ENCODE results near the gene UCP3. TPM values are rescaled to one million over a fixed set of nuclear protein-coding genes. Genes with fewer than 3 reads are reported as not detected.

UCP3 gene, protein sequence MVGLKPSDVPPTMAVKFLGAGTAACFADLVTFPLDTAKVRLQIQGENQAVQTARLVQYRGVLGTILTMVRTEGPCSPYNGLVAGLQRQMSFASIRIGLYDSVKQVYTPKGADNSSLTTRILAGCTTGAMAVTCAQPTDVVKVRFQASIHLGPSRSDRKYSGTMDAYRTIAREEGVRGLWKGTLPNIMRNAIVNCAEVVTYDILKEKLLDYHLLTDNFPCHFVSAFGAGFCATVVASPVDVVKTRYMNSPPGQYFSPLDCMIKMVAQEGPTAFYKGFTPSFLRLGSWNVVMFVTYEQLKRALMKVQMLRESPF
- total RNA-seq = 3.1 TPM
- long read RNA-seq = 0 reads

DNA sequence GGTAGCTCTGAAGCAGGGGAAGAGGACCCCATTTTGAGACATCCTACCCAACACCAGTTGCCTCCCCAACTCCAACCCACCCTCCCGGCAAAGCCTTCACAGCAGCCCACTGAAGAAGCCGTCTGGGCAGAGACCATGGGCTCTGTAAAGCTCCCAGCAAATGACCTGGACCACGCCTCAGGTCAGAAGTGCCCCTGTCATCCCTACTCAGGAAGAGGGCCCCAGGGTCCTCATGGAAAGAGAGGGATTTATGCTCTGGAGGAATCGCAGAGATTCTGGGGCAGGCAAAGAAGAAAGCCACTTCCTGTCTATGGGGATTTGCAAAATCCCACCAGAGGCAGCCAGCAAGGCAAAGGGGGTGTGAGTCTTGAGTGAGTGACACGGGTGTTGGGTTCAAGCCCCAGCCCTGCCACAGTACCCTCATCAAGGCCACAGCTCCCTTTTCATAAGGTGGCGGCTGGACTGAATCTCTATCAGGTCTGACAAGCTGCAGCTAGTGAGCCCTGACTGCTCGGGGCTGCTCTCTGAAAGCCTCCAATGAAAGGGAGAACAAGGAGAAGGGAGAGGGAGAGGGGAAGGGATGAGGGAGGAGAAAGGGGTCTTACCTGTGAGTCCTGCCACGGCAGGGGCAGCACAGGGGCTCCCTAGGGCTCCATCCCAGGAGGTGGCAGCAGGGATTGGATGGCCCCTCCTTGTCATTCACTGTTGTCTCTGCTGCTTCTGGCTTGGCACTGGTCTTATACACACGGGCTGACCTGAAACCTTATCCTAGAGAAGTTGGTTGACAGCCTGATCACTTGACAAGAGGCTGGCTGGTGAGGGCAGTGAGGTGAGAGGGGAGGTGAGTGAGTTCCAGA lies at the start of gene UCP3:
TSS of gene UCP3 (minus strand) at position 713 of the 857 bp plus-strand sequence. CDS start 2,043 bp downstream, outside the sequence.
- DNase-seq = no peak
- intact Hi-C loops (cut with DNase I) = no loop called here
- Histone ChIP-seq H3K27ac (no peak within 1 kb of the TSS), H3K27me3 (ENCODE audit: low read depth) (no peaks in the 10 kb centered on the region), H3K9me3 (no peaks in the 10 kb centered on the region), H3K36me3 (peaks cover 13% of the 10 kb centered on the region), H3K4me1 (peaks cover 15% of the 10 kb centered on the region), H3K4me3 (no peak within 1 kb of the TSS)
- TF ChIP-seq, protein P1, sequence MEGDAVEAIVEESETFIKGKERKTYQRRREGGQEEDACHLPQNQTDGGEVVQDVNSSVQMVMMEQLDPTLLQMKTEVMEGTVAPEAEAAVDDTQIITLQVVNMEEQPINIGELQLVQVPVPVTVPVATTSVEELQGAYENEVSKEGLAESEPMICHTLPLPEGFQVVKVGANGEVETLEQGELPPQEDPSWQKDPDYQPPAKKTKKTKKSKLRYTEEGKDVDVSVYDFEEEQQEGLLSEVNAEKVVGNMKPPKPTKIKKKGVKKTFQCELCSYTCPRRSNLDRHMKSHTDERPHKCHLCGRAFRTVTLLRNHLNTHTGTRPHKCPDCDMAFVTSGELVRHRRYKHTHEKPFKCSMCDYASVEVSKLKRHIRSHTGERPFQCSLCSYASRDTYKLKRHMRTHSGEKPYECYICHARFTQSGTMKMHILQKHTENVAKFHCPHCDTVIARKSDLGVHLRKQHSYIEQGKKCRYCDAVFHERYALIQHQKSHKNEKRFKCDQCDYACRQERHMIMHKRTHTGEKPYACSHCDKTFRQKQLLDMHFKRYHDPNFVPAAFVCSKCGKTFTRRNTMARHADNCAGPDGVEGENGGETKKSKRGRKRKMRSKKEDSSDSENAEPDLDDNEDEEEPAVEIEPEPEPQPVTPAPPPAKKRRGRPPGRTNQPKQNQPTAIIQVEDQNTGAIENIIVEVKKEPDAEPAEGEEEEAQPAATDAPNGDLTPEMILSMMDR (IDR thresholded peaks at IDR 0.05) = no peak
- ATAC-seq = no peak

DNA sequence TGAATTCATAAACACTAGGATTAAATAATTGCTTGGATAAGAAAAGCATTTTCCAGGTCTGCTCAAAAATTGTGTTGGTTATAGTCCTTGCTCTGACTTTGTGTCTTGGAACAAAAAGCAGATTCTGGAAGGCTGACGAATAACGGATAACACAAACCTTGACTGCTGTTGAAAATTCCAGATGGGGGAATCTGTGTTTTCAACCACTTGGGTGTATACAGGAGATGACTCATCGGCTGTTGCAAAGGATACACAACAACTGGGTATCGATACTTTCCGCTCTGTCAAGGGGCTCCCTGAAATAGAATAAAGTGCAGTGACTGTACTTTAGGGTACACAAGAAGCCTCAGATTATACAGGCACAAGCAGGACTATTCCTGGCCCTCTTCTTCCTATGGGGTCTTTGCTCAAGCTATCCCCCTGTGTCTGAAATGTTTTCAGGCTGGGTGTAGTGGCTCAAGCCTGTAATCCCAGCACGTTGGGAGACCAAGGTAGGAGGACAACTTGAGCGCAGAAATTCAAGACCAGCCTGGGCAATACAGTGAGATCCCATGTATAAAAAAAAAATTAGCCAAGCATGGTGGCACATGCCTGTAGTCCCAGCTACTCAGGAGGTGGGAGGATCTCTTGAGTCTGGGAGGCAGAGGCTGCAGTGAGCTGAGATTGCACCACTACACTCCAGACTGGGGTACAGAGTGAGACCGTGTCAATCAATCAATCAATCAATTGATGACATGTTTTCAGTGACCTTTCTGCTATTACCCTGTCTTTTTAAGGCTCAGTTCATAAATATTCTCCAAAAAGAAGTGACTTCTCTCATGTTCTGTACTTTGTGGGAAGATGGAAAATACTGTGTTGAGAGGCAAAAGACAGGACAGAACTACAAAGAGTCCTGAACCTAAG lies 48.6 kb upstream of the UCP3 start:
- no peaks in the 10 kb centered on the region for H3K4me1 ChIP-seq
- H3K4me3 ChIP-seq = no peak overlapping the region
- no peak for DNase-seq
- H3K9me3 ChIP-seq = no peaks in the 10 kb centered on the region
- ATAC-seq = no peak
- H3K36me3 ChIP-seq = peaks cover 34% of the 10 kb centered on the region
- TF ChIP-seq, protein P1 (IDR thresholded peaks at IDR 0.05) = no peak
- H3K27me3 ChIP-seq (ENCODE audit: low read depth) = no peaks in the 10 kb centered on the region
- no peak overlapping the region for H3K27ac ChIP-seq
- intact Hi-C loops (cut with DNase I) = no loop called here

DNA sequence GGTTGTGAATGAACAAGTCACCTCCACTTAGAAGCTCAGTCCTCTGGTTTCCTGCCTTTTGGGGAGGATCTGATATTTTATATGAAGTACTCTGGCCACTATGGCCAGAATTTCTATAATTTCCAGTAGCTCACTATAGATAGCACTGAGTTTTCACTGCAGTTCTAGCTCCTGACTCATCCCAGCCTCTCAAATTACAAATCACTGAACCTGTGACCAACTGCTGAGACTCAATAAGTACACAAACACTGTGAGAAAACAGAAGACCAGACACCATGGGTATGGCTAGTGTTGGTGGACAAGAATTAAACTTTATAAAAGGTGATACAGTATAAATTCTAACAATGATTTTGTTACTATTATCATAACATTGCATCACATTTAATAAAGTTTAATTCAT lies 47.1 kb upstream of the UCP3 start:
- no peak for DNase-seq
- TF ChIP-seq, protein P1 (IDR thresholded peaks at IDR 0.05) = no peak
- H3K36me3 ChIP-seq = peaks cover 34% of the 10 kb centered on the region
- H3K27ac ChIP-seq = no peak overlapping the region
- H3K4me3 ChIP-seq = no peak overlapping the region
- ATAC-seq = no peak
- no peaks in the 10 kb centered on the region for H3K4me1 ChIP-seq
- intact Hi-C loops (cut with DNase I) = no loop called here
- no peaks in the 10 kb centered on the region for H3K9me3 ChIP-seq
- H3K27me3 ChIP-seq (ENCODE audit: low read depth) = no peaks in the 10 kb centered on the region

DNA sequence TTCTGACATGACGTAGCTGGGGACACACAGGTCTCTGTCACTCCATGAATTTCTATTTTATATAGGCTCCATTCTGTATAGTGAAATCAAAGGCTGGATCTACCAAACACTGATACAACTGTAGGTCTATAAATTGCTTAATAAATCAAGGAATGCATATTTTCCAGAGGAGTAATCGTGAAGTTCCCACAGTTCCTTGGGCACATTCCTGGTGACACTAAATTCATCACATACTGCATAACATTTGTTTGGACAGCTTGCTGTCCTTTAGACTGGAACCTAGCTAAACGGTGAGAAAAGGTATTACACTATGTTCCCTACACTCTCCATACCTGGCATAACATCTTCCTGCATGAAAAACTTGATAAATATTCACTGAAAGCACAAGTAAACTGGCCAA lies 41.6 kb upstream of the UCP3 start:
- H3K27ac ChIP-seq = no peak overlapping the region
- H3K4me1 ChIP-seq = no peaks in the 10 kb centered on the region
- H3K27me3 ChIP-seq (ENCODE audit: low read depth) = no peaks in the 10 kb centered on the region
- H3K36me3 ChIP-seq = peaks cover 58% of the 10 kb centered on the region
- intact Hi-C loops (cut with DNase I) = no loop called here
- no peak overlapping the region for H3K4me3 ChIP-seq
- ATAC-seq = no peak
- TF ChIP-seq, protein P1 (IDR thresholded peaks at IDR 0.05) = no peak
- no peaks in the 10 kb centered on the region for H3K9me3 ChIP-seq
- no peak for DNase-seq

DNA sequence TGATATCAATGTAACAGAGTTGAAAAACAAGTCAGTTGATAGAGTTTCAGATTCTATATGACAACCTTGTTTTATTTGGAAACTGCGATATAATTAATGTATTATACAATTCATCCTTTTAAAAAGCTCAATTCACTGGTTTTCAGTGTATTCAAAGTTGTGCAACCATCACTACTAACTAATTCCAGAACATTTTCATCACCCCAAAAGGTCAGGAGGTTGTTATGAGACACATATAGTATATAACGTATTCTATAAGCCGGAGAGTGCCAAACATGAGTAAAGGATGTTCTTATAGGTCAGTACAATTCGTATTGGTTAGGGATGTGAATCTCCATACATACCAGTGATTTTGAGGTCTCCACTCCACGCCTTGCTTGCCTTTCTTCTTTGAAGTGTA lies 40.1 kb upstream of the UCP3 start:
- no peaks in the 10 kb centered on the region for H3K9me3 ChIP-seq
- DNase-seq = no peak
- intact Hi-C loops (cut with DNase I) = no loop called here
- no peak for ATAC-seq
- no peaks in the 10 kb centered on the region for H3K27me3 ChIP-seq (ENCODE audit: low read depth)
- no peak overlapping the region for H3K27ac ChIP-seq
- TF ChIP-seq, protein P1 (IDR thresholded peaks at IDR 0.05) = no peak
- H3K4me1 ChIP-seq = no peaks in the 10 kb centered on the region
- H3K36me3 ChIP-seq = peaks cover 48% of the 10 kb centered on the region
- H3K4me3 ChIP-seq = no peak overlapping the region
